Panc1 (cell line): ENCODE results near the gene KIF17. TPM values are rescaled to one million over a fixed set of nuclear protein-coding genes. Genes with fewer than 3 reads are reported as not detected.

ENCODE experiments used
- ATAC-seq: fragments of 200-7000 bp; cut with Tn5 transposase; 2 replicates; pipeline ENCODE4 v1.9.1; 2020; ENCODE audit warnings: mild to moderate bottlenecking, moderate library complexity
- BruUV-seq: library from RNA; stranded (reverse); fragments of 400-500 nt; replicated peaks from 2 replicates; lab custom pipeline; 2021; lab: Mats Ljungman, UMichigan
- CTCF ChIA-PET: fragments of 300-600 bp; sonication (Branson Sonifier 250); formaldehyde crosslinking; loops from one replicate; lab custom pipeline; 2022; ENCODE audit warnings: antibody characterized with exemption; lab: Charles Lee
- POLR2A ChIA-PET: fragments of 300-600 bp; sonication (Branson Sonifier 250); formaldehyde crosslinking; loops from one replicate; lab custom pipeline; 2022; ENCODE audit warnings: antibody characterized with exemption; lab: Charles Lee
- DNase-seq: peaks from one replicate; pipeline ENCODE4 v3.0.0-alpha.2; 2010; ENCODE audit warnings: low read depth, low spot score
- H3K27ac ChIP-seq: 2 replicates; pipeline ENCODE4 v1.5.1; 2011; ENCODE audit warnings: mild to moderate bottlenecking, low read length, inconsistent platforms
- H3K27me3 ChIP-seq: fragments of 200-500 bp; sonication (Bioruptor generic); 2 replicates; pipeline ENCODE4 v1.6.0; 2014; ENCODE audit warnings: low read length, inconsistent platforms; ENCODE audit not compliant: control insufficient read depth, insufficient read depth
- H3K36me3 ChIP-seq: fragments of 200-500 bp; sonication (Bioruptor generic); 2 replicates; pipeline ENCODE4 v1.5.1; 2014; ENCODE audit warnings: inconsistent platforms, mild to moderate bottlenecking, low read length, moderate library complexity; ENCODE audit not compliant: control insufficient read depth, insufficient read depth
- H3K4me1 ChIP-seq: 2 replicates; pipeline ENCODE4 v1.5.1; 2011; ENCODE audit warnings: inconsistent platforms, mild to moderate bottlenecking, low read length, moderate library complexity; ENCODE audit not compliant: control insufficient read depth, insufficient read depth
- H3K4me3 ChIP-seq, 2 experiments: 2 replicates each; pipeline ENCODE4 v1.5.1; 2011 to 2012; ENCODE audit warnings: low read depth in 2 of 2, low read length in 2 of 2, mild to moderate bottlenecking in 2 of 2, inconsistent platforms in 1 of 2, moderate library complexity in 1 of 2
- H3K9me3 ChIP-seq: fragments of 200-500 bp; sonication (Bioruptor generic); 2 replicates; pipeline ENCODE4 v1.5.1; 2014; ENCODE audit warnings: low read depth, mild to moderate bottlenecking, inconsistent platforms, low read length, moderate library complexity; ENCODE audit not compliant: control insufficient read depth, insufficient read depth
- CTCF ChIP-seq: fragments of 450-650 bp; IDR thresholded peaks from 2 replicates; pipeline ENCODE4 v1.5.1; 2017; ENCODE audit warnings: mild to moderate bottlenecking
- POLR2AphosphoS5 ChIP-seq: IDR thresholded peaks from 2 replicates; pipeline ENCODE4 v1.6.1; 2012; ENCODE audit warnings: mild to moderate bottlenecking, low read depth, low read length, moderate library complexity
- REST ChIP-seq, 2 experiments: IDR thresholded peaks; 2 replicates each; pipeline ENCODE4 v1.6.1; 2011 to 2012; ENCODE audit warnings: low read depth in 2 of 2, control low read depth in 1 of 2, low read length in 1 of 2, mild to moderate bottlenecking in 1 of 2, moderate library complexity in 1 of 2; ENCODE audit not compliant: insufficient read depth in 1 of 2
- SIN3A ChIP-seq: IDR thresholded peaks from 2 replicates; pipeline ENCODE4 v1.6.1; 2012; ENCODE audit warnings: low read depth, mild to moderate bottlenecking, low read length, moderate library complexity, borderline replicate concordance; ENCODE audit not compliant: insufficient read depth
- TCF7L2 ChIP-seq: IDR thresholded peaks from 2 replicates; pipeline ENCODE4 v1.6.1; 2011; ENCODE audit warnings: mild to moderate bottlenecking, low read depth, low read length, inconsistent platforms
- in situ Hi-C: cut with HindIII; loops from 2 replicates; pipeline ENCODE4 v1.10.0; 2016; ENCODE audit warnings: low sequenced_read_pairs, low pct_unique_long_range_greater_than_20kb
- intact Hi-C: fragments of 100-400 bp; cut with micrococcal nuclease; formaldehyde crosslinking; loops from one replicate; pipeline ENCODE4 v1.10.0; 2022; ENCODE audit not compliant: unreplicated experiment
- total RNA-seq: library from RNA; stranded (reverse); gene quantifications from one replicate; pipeline ENCODE4 v1.2.1, GENCODE V29; 2021; ENCODE audit not compliant: unreplicated experiment

The KIF17 gene
- total RNA-seq, 1 experiment from 2014 or later: 3.9 TPM

- intact Hi-C loops (no loop called here), in situ Hi-C loops (no loop called here)
- Histone ChIP-seq H3K4me3 (peak overlapping the region; percentile 88 to 100), H3K36me3 (peaks cover 14% of the 10 kb centered on the region), H3K9me3 (no peaks in the 10 kb centered on the region), H3K27ac (peak overlapping the region; percentile 96), H3K27me3 (no peaks in the 10 kb centered on the region), H3K4me1 (peaks cover 10% of the 10 kb centered on the region)
- POLR2A ChIA-PET: interaction anchor here (0.7 to 1.1 kb wide), 2 partner anchors 15 to 1049 kb away, joined by 3 to 4 read pairs; no protein-coding TSS in a partner anchor
- CTCF ChIA-PET: interaction anchor here (0.6 kb wide), 1 partner anchor 511 kb away, joined by 6 read pairs; no protein-coding TSS in a partner anchor
- no TSS peak for BruUV-seq
- no peak for TF ChIP-seq POLR2AphosphoS5
- no peak for TF ChIP-seq REST (IDR thresholded peaks at IDR 0.05; ENCODE audit: insufficient read depth in 1 of 2, low read depth in 2 of 2, low read length in 1 of 2)
- no peak for TF ChIP-seq CTCF
- no peak for TF ChIP-seq SIN3A
- no peak for TF ChIP-seq TCF7L2
- DNase-seq: no peak
- peak; percentile 2 for ATAC-seq
Observed at GRCh38 chr1:20660847-20661206, 57.0 kb downstream of the KIF17 start.

- in situ Hi-C loops: no loop called here
- CTCF ChIA-PET: no interaction called here
Observed at GRCh38 chr1:20660363-20660762, 57.4 kb downstream of the KIF17 start.

More at GRCh38 chr1:20660363-20660762, 57.4 kb downstream of the KIF17 start:
- no peak for TF ChIP-seq POLR2AphosphoS5
- TF ChIP-seq SIN3A: no peak
- no peak for TF ChIP-seq TCF7L2
- no peak for TF ChIP-seq CTCF
- TF ChIP-seq REST (IDR thresholded peaks at IDR 0.05; ENCODE audit: insufficient read depth in 1 of 2, low read depth in 2 of 2, low read length in 1 of 2): no peak
- DNase-seq (no peak), ATAC-seq (no peak)
- Histone ChIP-seq H3K27me3 (no peaks in the 10 kb centered on the region), H3K4me1 (peaks cover 10% of the 10 kb centered on the region), H3K36me3 (peaks cover 17% of the 10 kb centered on the region), H3K27ac (peak overlapping the region; percentile 96), H3K4me3 (peak overlapping the region; percentile 88 to 100), H3K9me3 (no peaks in the 10 kb centered on the region)
- intact Hi-C loops: no loop called here
- BruUV-seq: TSS peak; percentile 73
- POLR2A ChIA-PET: interaction anchor here (0.5 kb wide), 1 partner anchor 95 kb away, joined by 8 read pairs; no protein-coding TSS in a partner anchor
